Ishikawa (cell line): Measurements from ENCODE around the gene NDST1.

ENCODE experiments used
- CEBPB ChIP-seq: IDR thresholded peaks from 2 replicates; pipeline ENCODE4 v1.6.1; 2012
- CREB1 ChIP-seq: IDR thresholded peaks from 2 replicates; pipeline ENCODE4 v1.6.1; 2012; ENCODE audit warnings: low read depth
- EGR1 ChIP-seq: IDR thresholded peaks from 2 replicates; pipeline ENCODE4 v1.6.1; 2012
- EP300 ChIP-seq: IDR thresholded peaks from 2 replicates; pipeline ENCODE4 v1.6.1; 2012; ENCODE audit warnings: borderline replicate concordance
- FOXM1 ChIP-seq: IDR thresholded peaks from 2 replicates; pipeline ENCODE4 v1.6.1; 2012; ENCODE audit warnings: low read depth, borderline replicate concordance
- MAX ChIP-seq: IDR thresholded peaks from 2 replicates; pipeline ENCODE4 v1.6.1; 2012
- NFIC ChIP-seq: IDR thresholded peaks from 2 replicates; pipeline ENCODE4 v1.6.1; 2012
- RAD21 ChIP-seq: IDR thresholded peaks from 2 replicates; pipeline ENCODE4 v1.6.1; 2012; ENCODE audit warnings: low read depth
- REST ChIP-seq: IDR thresholded peaks from 2 replicates; pipeline ENCODE4 v1.6.1; 2012; ENCODE audit warnings: low read depth, mild to moderate bottlenecking
- TAF1 ChIP-seq: IDR thresholded peaks from 2 replicates; pipeline ENCODE4 v1.6.1; 2012; ENCODE audit warnings: low read depth, mild to moderate bottlenecking
- TCF12 ChIP-seq: IDR thresholded peaks from 2 replicates; pipeline ENCODE4 v1.6.1; 2012; ENCODE audit warnings: low read depth
- TEAD4 ChIP-seq: IDR thresholded peaks from 2 replicates; pipeline ENCODE4 v1.6.1; 2012
- USF1 ChIP-seq: IDR thresholded peaks from 2 replicates; pipeline ENCODE4 v1.6.1; 2012
- YY1 ChIP-seq: IDR thresholded peaks from 2 replicates; pipeline ENCODE4 v1.6.1; 2012; ENCODE audit warnings: low read depth
- ZBTB7A ChIP-seq: IDR thresholded peaks from 2 replicates; pipeline ENCODE4 v1.6.1; 2012; ENCODE audit warnings: low read depth

The NDST1 gene

GRCh38 chr5:150486402-150487198 is 21.3 kb upstream of the NDST1 start:
- TF ChIP-seq FOXM1 = no peak
- peak; percentile 68 for TF ChIP-seq EP300
- TF ChIP-seq TCF12 = peak; percentile 71
- peak; percentile 38; the same call in 1 of the 2 replicates for TF ChIP-seq TAF1
- TF ChIP-seq TEAD4 = peak; percentile 74
- TF ChIP-seq ZBTB7A = peak; percentile 94
- TF ChIP-seq USF1 = no peak
- peak; percentile 5; the same call in 1 of the 2 replicates for TF ChIP-seq RAD21
- peak; percentile 15 for TF ChIP-seq MAX
- no peak for TF ChIP-seq CREB1
- TF ChIP-seq REST = no peak
- no peak for TF ChIP-seq YY1

GRCh38 chr5:150487199-150488061 is 20.5 kb upstream of the NDST1 start:
- TF ChIP-seq NFIC (no peak), MAX (no peak), YY1 (no peak), RAD21 (peak; percentile 36; the same call in 1 of the 2 replicates)

- TF ChIP-seq TAF1 = no peak
- no peak for TF ChIP-seq MAX
- TF ChIP-seq NFIC = no peak
- no peak for TF ChIP-seq CREB1
- no peak for TF ChIP-seq CEBPB
- no peak for TF ChIP-seq TCF12
- no peak for TF ChIP-seq ZBTB7A
- no peak for TF ChIP-seq YY1
- no peak for TF ChIP-seq RAD21
- TF ChIP-seq FOXM1 = no peak
Observed at GRCh38 chr5:150488519-150489359, 19.2 kb upstream of the NDST1 start.

GRCh38 chr5:150489360-150490295 is 18.3 kb upstream of the NDST1 start:
- TF ChIP-seq EGR1 = no peak
- TF ChIP-seq MAX = no peak
- no peak for TF ChIP-seq REST
- TF ChIP-seq FOXM1 = no peak
- TF ChIP-seq CEBPB = no peak
- no peak for TF ChIP-seq TCF12
- no peak for TF ChIP-seq CREB1
- no peak for TF ChIP-seq NFIC
- no peak for TF ChIP-seq EP300
- no peak for TF ChIP-seq ZBTB7A
- no peak for TF ChIP-seq TAF1
- no peak for TF ChIP-seq YY1
